Kidney (tissue), 14 donors: ENCODE data around the gene BCAP29. TPM values are rescaled to one million over a fixed set of nuclear protein-coding genes. Genes with fewer than 3 reads are reported as not detected.

ENCODE experiments used
- DNase-seq, 5 donors: peaks; one replicate each; pipeline ENCODE4 v3.0.0-alpha.2; 2013 to 2020
- FAIRE-seq: peaks from 2 replicates; lab custom pipeline; 2012; peaks lifted over from hg19 to GRCh38; lab: Jason Lieb, UNC
- H3K27ac ChIP-seq, 2 donors: one replicate each; pipeline ENCODE4 v1.7.0; 2013; ENCODE audit warnings: low read depth in 2 of 2, low read length in 2 of 2, inconsistent platforms in 1 of 2
- H3K27me3 ChIP-seq: one replicate; pipeline ENCODE4 v1.7.1; 2013; ENCODE audit warnings: low read length, inconsistent platforms; ENCODE audit not compliant: control insufficient read depth, insufficient read depth
- H3K36me3 ChIP-seq, 3 donors: one replicate each; pipeline versions ENCODE4 v1.7.0 to v1.7.1; 2013; ENCODE audit warnings: low read length in 3 of 3, control low read depth in 1 of 3, inconsistent platforms in 1 of 3; ENCODE audit not compliant: insufficient read depth in 3 of 3, control insufficient read depth in 2 of 3
- H3K4me1 ChIP-seq, 3 donors: one replicate each; pipeline versions ENCODE4 v1.7.0 to v1.7.1; 2013; ENCODE audit warnings: low read length in 3 of 3, inconsistent platforms in 1 of 3, low read depth in 1 of 3; ENCODE audit not compliant: control insufficient read depth in 2 of 3, insufficient read depth in 2 of 3
- H3K4me3 ChIP-seq, 3 donors: one replicate each; pipeline versions ENCODE4 v1.7.0 to v1.8.1; 2013; ENCODE audit warnings: low read length in 3 of 3, control low read depth in 1 of 3, inconsistent platforms in 1 of 3
- H3K9ac ChIP-seq, 3 donors: one replicate each; pipeline versions ENCODE4 v1.7.0 to v1.7.1; 2013; ENCODE audit warnings: low read length in 3 of 3, control low read depth in 1 of 3, inconsistent platforms in 1 of 3
- H3K9me3 ChIP-seq, 3 donors: one replicate each; pipeline versions ENCODE4 v1.7.0 to v1.7.1; 2013; ENCODE audit warnings: low read length in 3 of 3, control low read depth in 1 of 3, inconsistent platforms in 1 of 3; ENCODE audit not compliant: control insufficient read depth in 2 of 3, insufficient read depth in 1 of 3
- CTCF ChIP-seq: IDR thresholded peaks from 3 replicates; pipeline ENCODE4 v1.5.1; 2012; ENCODE audit warnings: mild to moderate bottlenecking, moderate library complexity, borderline replicate concordance; ENCODE audit not compliant: insufficient read depth; ENCODE audit errors: extremely low read depth
- intact Hi-C: fragments of 100-400 bp; cut with DNase I; formaldehyde crosslinking; loops from one replicate; pipeline ENCODE4 v1.11.1; 2022
- polyA plus RNA-seq: library from polyadenylated mRNA; stranded (reverse); fragments of 350-450 nt; fragmentation: Illumina TruSeq; extraction: RNeasy Lipid Tissue Mini Kit (QIAGEN cat#74804); gene quantifications from one replicate; pipeline ENCODE4 v1.2.3, GENCODE V29; 2014; ENCODE audit warnings: low read depth, low replicate concordance; ENCODE audit not compliant: insufficient read depth
- total RNA-seq: library from RNA; stranded (reverse); fragmentation: NEBNext Ultra II Directional; extraction: Animal tissue kit (Norgen Biotek cat#: 25700); gene quantifications from one replicate; pipeline ENCODE4 v1.2.1, GENCODE V29; 2021
- donor health status: control.
- donor health status: control.
- donor health status: control.
- donor health status: control.
- donor health status: control.
- donor health status: DM: yes; HTN: yes; CAD: no.
- donor health status: Normal renal cell carcinoma (clear cell type).

Gene BCAP29
- total and polyA plus RNA-seq, 2 donors from 2014 or later: 31.2 to 50.2 TPM

GRCh38 chr7:107613948-107614347 is 33.9 kb downstream of the BCAP29 start:
- Histone ChIP-seq H3K9me3 (no peaks in the 10 kb centered on the region), H3K36me3 (peaks cover 0 to 3% (median 0%) of the 10 kb centered on the region in 3 donors), H3K9ac (no peak overlapping the region), H3K27me3 (no peaks in the 10 kb centered on the region), H3K27ac (no peak overlapping the region), H3K4me3 (no peak overlapping the region), H3K4me1 (no peaks in the 10 kb centered on the region)
- no peak for TF ChIP-seq CTCF
- FAIRE-seq (no peak), DNase-seq (no peak)
- intact Hi-C loops: no loop called here

- H3K4me1 ChIP-seq: no peaks in the 10 kb centered on the region
- intact Hi-C loops: no loop called here
- no peaks in the 10 kb centered on the region for H3K27me3 ChIP-seq
- no peak overlapping the region for H3K27ac ChIP-seq
- DNase-seq (no peak), FAIRE-seq (no peak)
- no peak for TF ChIP-seq CTCF
- H3K4me3 ChIP-seq: no peak overlapping the region
- H3K36me3 ChIP-seq: peaks cover 0 to 3% (median 0%) of the 10 kb centered on the region in 3 donors
- H3K9ac ChIP-seq: no peak overlapping the region
- no peaks in the 10 kb centered on the region for H3K9me3 ChIP-seq
Observed at GRCh38 chr7:107614425-107614824, 34.4 kb downstream of the BCAP29 start.

GRCh38 chr7:107615910-107616680 is 36.0 kb downstream of the BCAP29 start:
- H3K9ac ChIP-seq: no peak overlapping the region
- FAIRE-seq (no peak), DNase-seq (no peak)
- H3K9me3 ChIP-seq: no peaks in the 10 kb centered on the region
- no peaks in the 10 kb centered on the region for H3K27me3 ChIP-seq
- H3K27ac ChIP-seq: no peak overlapping the region
- H3K36me3 ChIP-seq: peaks cover 0 to 3% (median 0%) of the 10 kb centered on the region in 3 donors
- no peak overlapping the region for H3K4me3 ChIP-seq
- no peaks in the 10 kb centered on the region for H3K4me1 ChIP-seq
- intact Hi-C loops: no loop called here
- TF ChIP-seq CTCF: no peak
